Measurements from ENCODE around the gene FXN. TPM values are rescaled to one million over a fixed set of nuclear protein-coding genes. Genes with fewer than 3 reads are reported as not detected.

Gene FXN
- total RNA-seq, 4 donors from 2014 or later: 4.0 to 7.2 (median 5.5) TPM

- ATAC-seq (ENCODE audit: low FRiP score) (no peak), DNase-seq (ENCODE audit: low spot score) (no peak)
- no peak for TF ChIP-seq CTCF (IDR thresholded peaks at IDR 0.05)
Measured at GRCh38 chr9:69137311-69137710, 101.8 kb downstream of the FXN start.

- TF ChIP-seq CTCF (IDR thresholded peaks at IDR 0.05): no peak
- DNase-seq (ENCODE audit: low spot score) (no peak), ATAC-seq (ENCODE audit: low FRiP score) (no peak)
Measured at GRCh38 chr9:69139596-69139995, 104.0 kb downstream of the FXN start.

GRCh38 chr9:69140123-69140735 lies 104.7 kb downstream of the FXN start:
- ATAC-seq (ENCODE audit: low FRiP score) (no peak), DNase-seq (ENCODE audit: low spot score) (no peak)
- no peak for TF ChIP-seq CTCF (IDR thresholded peaks at IDR 0.05)

GRCh38 chr9:69141851-69142250 lies 106.3 kb downstream of the FXN start:
- no peak for TF ChIP-seq CTCF (IDR thresholded peaks at IDR 0.05)
- ATAC-seq (ENCODE audit: low FRiP score): no peak
- no peak for DNase-seq (ENCODE audit: low spot score)

- DNase-seq (ENCODE audit: low spot score): no peak
- TF ChIP-seq CTCF (IDR thresholded peaks at IDR 0.05): no peak
- ATAC-seq (ENCODE audit: low FRiP score): no peak
Measured at GRCh38 chr9:69143291-69143690, 107.7 kb downstream of the FXN start.

GRCh38 chr9:69145144-69145715 lies 109.7 kb downstream of the FXN start:
- TF ChIP-seq CTCF (IDR thresholded peaks at IDR 0.05): no peak
- ATAC-seq (ENCODE audit: low FRiP score): no peak
- DNase-seq (ENCODE audit: low spot score): no peak
